H1 (cell line): ENCODE data around the gene MMP21. TPM values are rescaled to one million over a fixed set of nuclear protein-coding genes. Genes with fewer than 3 reads are reported as not detected.

Experiments
- CTCF ChIA-PET: fragments of 300-600 bp; sonication (Branson Sonifier 250); formaldehyde crosslinking; loops from one replicate; lab custom pipeline; 2021; ENCODE audit not compliant: partially characterized antibody; lab: Charles Lee
- POLR2A ChIA-PET: fragments of 300-600 bp; sonication (Branson Sonifier 250); formaldehyde crosslinking; loops from one replicate; lab custom pipeline; 2021; ENCODE audit warnings: inconsistent platforms; ENCODE audit not compliant: partially characterized antibody; lab: Charles Lee
- DNase-seq, 2 experiments: peaks; one replicate each; pipeline versions ENCODE4 v3.0.0 to v3.0.0-alpha.2; 2010 to 2022; ENCODE audit warnings: low spot score in 2 of 2, low read depth in 1 of 2, mixed read lengths in 1 of 2
- FAIRE-seq: peaks from 2 replicates; lab custom pipeline; 2011; peaks lifted over from hg19 to GRCh38; lab: Jason Lieb, UNC
- H2AFZ ChIP-seq: 2 replicates; pipeline ENCODE4 v1.8.1; 2012; ENCODE audit warnings: low read length, inconsistent platforms
- H2AK5ac ChIP-seq: 2 replicates; pipeline ENCODE4 v1.6.1; 2013; ENCODE audit warnings: low read depth, low read length
- H2BK120ac ChIP-seq: replicated peaks from 2 replicates; pipeline ENCODE3; 2013; ENCODE audit warnings: low read depth, low read length, inconsistent platforms
- H2BK12ac ChIP-seq: 2 replicates; pipeline ENCODE4 v1.6.1; 2013; ENCODE audit warnings: low read depth, low read length
- H2BK15ac ChIP-seq: 2 replicates; pipeline ENCODE4 v1.6.1; 2013; ENCODE audit warnings: low read length
- H2BK20ac ChIP-seq: 2 replicates; pipeline ENCODE4 v1.6.1; 2013; ENCODE audit warnings: low read length
- H2BK5ac ChIP-seq: 2 replicates; pipeline ENCODE4 v1.6.1; 2013; ENCODE audit warnings: low read depth, low read length
- H3K14ac ChIP-seq: 2 replicates; pipeline ENCODE4 v1.6.1; 2013; ENCODE audit warnings: inconsistent platforms; ENCODE audit not compliant: insufficient read length
- H3K18ac ChIP-seq: 2 replicates; pipeline ENCODE4 v1.6.1; 2013; ENCODE audit warnings: low read length; ENCODE audit errors: extremely low read depth
- H3K23ac ChIP-seq: 2 replicates; pipeline ENCODE4 v1.6.1; 2013; ENCODE audit warnings: inconsistent platforms; ENCODE audit not compliant: insufficient read length
- H3K23me2 ChIP-seq: 2 replicates; pipeline ENCODE4 v1.6.1; 2013; ENCODE audit warnings: low read depth, low read length
- H3K27ac ChIP-seq: 2 replicates; pipeline ENCODE4 v1.6.1; 2011; ENCODE audit warnings: low read depth, low read length, inconsistent platforms
- H3K27me3 ChIP-seq, 4 experiments: replicated peaks in 1 of 4; 1 replicate in 1 of 4; 2 replicates in 3 of 4; pipeline versions ENCODE4 v1.6.1 to v1.8.1; 2011 to 2013; ENCODE audit warnings: low read length in 3 of 4, mild to moderate bottlenecking in 3 of 4, inconsistent platforms in 2 of 4, mixed read lengths in 2 of 4, moderate library complexity in 1 of 4; ENCODE audit not compliant: control insufficient read depth in 3 of 4, insufficient read depth in 3 of 4; ENCODE audit errors: extremely low read depth in 1 of 4
- H3K36me3 ChIP-seq, 4 experiments: 2 replicates each; pipeline versions ENCODE4 v1.6.1 to v1.8.1; 2011 to 2013; ENCODE audit warnings: mild to moderate bottlenecking in 4 of 4, low read length in 3 of 4, moderate library complexity in 2 of 4, control low read depth in 1 of 4, inconsistent platforms in 1 of 4; ENCODE audit not compliant: insufficient read depth in 4 of 4, control insufficient read depth in 2 of 4
- H3K4ac ChIP-seq: replicated peaks from 2 replicates; pipeline ENCODE3; 2013; ENCODE audit warnings: low read length, low read depth, mixed read lengths, inconsistent platforms; ENCODE audit not compliant: insufficient read length
- H3K4me1 ChIP-seq, 4 experiments: replicated peaks in 1 of 4; 1 replicate in 1 of 4; 2 replicates in 3 of 4; pipeline versions ENCODE4 v1.6.1 to v1.8.1; 2011 to 2013; ENCODE audit warnings: low read length in 3 of 4, inconsistent platforms in 2 of 4, mixed read lengths in 1 of 4; ENCODE audit not compliant: insufficient read depth in 4 of 4, control insufficient read depth in 3 of 4
- H3K4me2 ChIP-seq, 2 experiments: 2 replicates each; pipeline versions ENCODE4 v1.6.1 to v1.8.1; 2011 to 2013; ENCODE audit warnings: low read depth in 2 of 2, low read length in 2 of 2, control low read depth in 1 of 2, inconsistent platforms in 1 of 2, mild to moderate bottlenecking in 1 of 2; ENCODE audit not compliant: insufficient read depth in 1 of 2
- H3K4me3 ChIP-seq, 4 experiments: fragments of 200-600, 300-600 bp in 1 of 4; sonication (generic), shearing (Covaris generic), sonication (Bioruptor Twin) in 1 of 4; 2 replicates each; pipeline versions ENCODE4 v1.5.1 to v1.8.1; 2011 to 2016; ENCODE audit warnings: low read length in 4 of 4, low read depth in 3 of 4, control low read depth in 2 of 4, inconsistent platforms in 2 of 4, mild to moderate bottlenecking in 2 of 4, mixed read lengths in 1 of 4, moderate library complexity in 1 of 4; ENCODE audit not compliant: insufficient read depth in 2 of 4; ENCODE audit errors: extremely low read depth in 1 of 4
- H3K56ac ChIP-seq: replicated peaks from 2 replicates; pipeline ENCODE3; 2013; ENCODE audit warnings: low read depth, mild to moderate bottlenecking, mixed read lengths, low read length, inconsistent platforms; ENCODE audit not compliant: insufficient read length
- H3K79me1 ChIP-seq: 2 replicates; pipeline ENCODE4 v1.6.1; 2013; ENCODE audit warnings: low read depth, low read length, control low read depth
- H3K79me2 ChIP-seq, 2 experiments: 2 replicates each; pipeline versions ENCODE4 v1.6.1 to v1.8.1; 2012 to 2013; ENCODE audit warnings: low read length in 2 of 2, mild to moderate bottlenecking in 2 of 2, inconsistent platforms in 1 of 2; ENCODE audit not compliant: insufficient read depth in 2 of 2, control insufficient read depth in 1 of 2
- H3K9ac ChIP-seq, 4 experiments: replicated peaks in 1 of 4; 1 replicate in 1 of 4; 2 replicates in 3 of 4; pipeline versions ENCODE4 v1.6.1 to v1.8.1; 2011 to 2013; ENCODE audit warnings: low read depth in 3 of 4, low read length in 3 of 4, control low read depth in 2 of 4, mild to moderate bottlenecking in 2 of 4, moderate library complexity in 2 of 4, inconsistent platforms in 1 of 4; ENCODE audit errors: extremely low read depth in 1 of 4
- H3K9me3 ChIP-seq, 2 experiments: 2 replicates each; pipeline versions ENCODE4 v1.6.1 to v1.8.1; 2012 to 2013; ENCODE audit warnings: mild to moderate bottlenecking in 2 of 2, moderate library complexity in 2 of 2, control low read depth in 1 of 2, inconsistent platforms in 1 of 2, low read depth in 1 of 2, low read length in 1 of 2, mixed read lengths in 1 of 2; ENCODE audit not compliant: insufficient read depth in 2 of 2
- H4K20me1 ChIP-seq, 2 experiments: replicated peaks in 1 of 2; 2 replicates each; pipeline versions ENCODE3 to v1.8.1; 2011 to 2013; ENCODE audit warnings: inconsistent platforms in 2 of 2, low read length in 2 of 2, mild to moderate bottlenecking in 1 of 2; ENCODE audit not compliant: insufficient read depth in 2 of 2, control insufficient read depth in 1 of 2
- H4K5ac ChIP-seq: 2 replicates; pipeline ENCODE4 v1.6.1; 2013; ENCODE audit warnings: low read length, low read depth, mixed read lengths, inconsistent platforms; ENCODE audit not compliant: insufficient read length
- H4K8ac ChIP-seq: 2 replicates; pipeline ENCODE4 v1.8.0; 2013; ENCODE audit warnings: mild to moderate bottlenecking, moderate library complexity, low read length, inconsistent platforms; ENCODE audit not compliant: insufficient read depth; ENCODE audit errors: extremely low read depth
- H4K91ac ChIP-seq: replicated peaks from 2 replicates; pipeline ENCODE3; 2013; ENCODE audit warnings: low read length, mixed read lengths, inconsistent platforms; ENCODE audit not compliant: insufficient read length
- CBX5 ChIP-seq: fragments of 300-800, 300-1000 bp; sonication (generic); IDR thresholded peaks from 2 replicates; pipeline ENCODE4 v1.7.1; 2016; ENCODE audit warnings: antibody characterized with exemption, low read length, low read depth
- CBX8 ChIP-seq: fragments of 300-800, 300-1000 bp; sonication (generic); IDR thresholded peaks from 2 replicates; pipeline ENCODE4 v1.7.1; 2016; ENCODE audit warnings: low read depth, low read length, borderline replicate concordance
- RFX5 ChIP-seq: IDR thresholded peaks from 2 replicates; pipeline ENCODE4 v1.6.1; 2011; ENCODE audit warnings: low read depth, low read length, improper control_type of control experiment, borderline replicate concordance
- TAF7 ChIP-seq: optimal IDR thresholded peaks from 2 replicates; pipeline ENCODE3; 2011; ENCODE audit warnings: low read depth, mild to moderate bottlenecking, inconsistent platforms, low read length, moderate library complexity, borderline replicate concordance
- YY1 ChIP-seq: IDR thresholded peaks from 2 replicates; pipeline ENCODE4 v1.6.1; 2011; ENCODE audit warnings: low read depth, mild to moderate bottlenecking, low read length
- WGBS, 2 experiments: shearing (Covaris generic) in 1 of 2; methylation state at CpG; one replicate each; pipeline versions ENCODE4 v1.1.6 to v1.1.7; 2013 to 2015; ENCODE audit warnings: low lambda C conversion rate in 2 of 2, mixed read lengths in 2 of 2, inconsistent platforms in 1 of 2, low coverage in 1 of 2, missing lambda C conversion rate in 1 of 2; ENCODE audit not compliant: insufficient replicate concordance in 2 of 2, insufficient coverage in 1 of 2, insufficient read length in 1 of 2; ENCODE audit errors: extremely low coverage in 1 of 2, missing lambda C conversion rate in 1 of 2; 5-methylcytosine and 5-hydroxymethylcytosine counted together
- polyA plus RNA-seq, 7 experiments: library from polyadenylated mRNA; depleted of rRNA in 3 of 7; stranded (reverse) in 5 of 7; unstranded in 2 of 7; fragments of >200 nt in 5 of 7; fragments of 200-250 nt in 2 of 7; gene quantifications; 1 replicate in 5 of 7; 2 replicates in 1 of 7; 4 replicates in 1 of 7; pipeline versions ENCODE4 v1.2.1 to v1.2.3, GENCODE V29; 2011 to 2013; ENCODE audit warnings: missing spikeins in 2 of 7, mixed read lengths in 2 of 7
- total RNA-seq: library from RNA; stranded (reverse); fragmentation: NEBNext Ultra II Directional; extraction: Animal tissue kit (Norgen Biotek cat#: 25700); gene quantifications from 2 replicates; pipeline ENCODE4 v1.2.1, GENCODE V29; 2021

MMP21 gene
- total and polyA plus RNA-seq, 2 of the 8 experiments (the other 6 are each of a cell fraction or from before 2014, with no cell fraction given) = not detected

GRCh38 chr10:125721035-125721434 lies 54.6 kb downstream of the MMP21 start:
- Histone ChIP-seq H3K9me3 (peaks cover 0 to 4% of the 10 kb centered on the region in 2 experiments; a peak in 1 of 4 replicates), H4K91ac (no peak overlapping the region), H2AFZ (no peak overlapping the region), H3K36me3 (peaks cover 18 to 51% (median 35%) of the 10 kb centered on the region in 4 experiments), H4K20me1 (peaks cover 1 to 3% of the 10 kb centered on the region in 2 experiments), H4K8ac (no peak overlapping the region), H2AK5ac (no peak overlapping the region), H3K23ac (no peak overlapping the region), H2BK12ac (no peak overlapping the region), H2BK15ac (no peak overlapping the region), H2BK20ac (no peak overlapping the region), H2BK5ac (no peak overlapping the region), H3K27me3 (no peaks in the 10 kb centered on the region), H3K27ac (no peak overlapping the region), H3K9ac (no peak overlapping the region; a peak in 1 of 7 replicates), H3K79me2 (peaks cover 0 to 23% of the 10 kb centered on the region in 2 experiments; a peak in 2 of 4 replicates), H3K56ac (no peak overlapping the region), H2BK120ac (no peak overlapping the region), H4K5ac (no peak overlapping the region), H3K14ac (no peak overlapping the region), H3K18ac (no peak overlapping the region), H3K4me3 (peak overlapping the region in 1 of 4 experiments; percentile 98; a peak in 3 of 8 replicates), H3K4me2 (peak overlapping the region; percentile 78 to 86; a peak in 2 of 4 replicates), H3K23me2 (peaks cover 2% of the 10 kb centered on the region), H3K4ac (no peak overlapping the region), H3K79me1 (no peaks in the 10 kb centered on the region; the same call in 1 of the 2 replicates), H3K4me1 (peaks cover 0 to 2% (median 0%) of the 10 kb centered on the region in 4 experiments; a peak in 2 of 7 replicates)
- WGBS, 2 experiments = 92% methylated on average over 6 of the region's 6 CpGs; no CpG with 5 or more reads in 1 of the 2 experiments
- DNase-seq (no peak), FAIRE-seq (no peak)
- TF ChIP-seq CBX8 (no peak), TAF7 (no peak), YY1 (no peak), RFX5 (no peak), CBX5 (no peak)
- ChIA-PET POLR2A (interaction anchor here (0.6 to 1.7 kb wide), 2 partner anchors 10 to 124 kb away, joined by 4 to 6 read pairs; no protein-coding TSS in a partner anchor), CTCF (no interaction called here)
